Stomach (tissue), 9 donors: Measurements from ENCODE around the gene TNRC18. TPM values are rescaled to one million over a fixed set of nuclear protein-coding genes. Genes with fewer than 3 reads are reported as not detected.

ENCODE experiments used
- DNase-seq, 2 donors: peaks; one replicate each; pipeline versions ENCODE4 v3.0.0 to v3.0.0-alpha.2; 2013 to 2019
- H3K27ac ChIP-seq, 5 donors: fragments of 200-600 bp in 4 of 5; sonication (generic) in 4 of 5; one replicate each; pipeline ENCODE4 v1.5.1; 2013 to 2019; ENCODE audit warnings: mild to moderate bottlenecking in 1 of 5, moderate library complexity in 1 of 5
- H3K27me3 ChIP-seq, 3 donors: fragments of 200-600 bp; sonication (generic); one replicate each; pipeline ENCODE4 v1.5.1; 2017 to 2019; ENCODE audit warnings: mixed run types in 1 of 3
- H3K36me3 ChIP-seq, 4 donors: fragments of 200-600 bp; sonication (generic); 1 replicate in 3 of 4; 2 replicates in 1 of 4; pipeline ENCODE4 v1.5.1; 2016 to 2019
- H3K4me1 ChIP-seq, 4 donors: fragments of 200-600 bp; sonication (generic); one replicate each; pipeline ENCODE4 v1.5.1; 2016 to 2019
- H3K4me3 ChIP-seq, 4 donors: fragments of 200-600 bp; sonication (generic) in 3 of 4; one replicate each; pipeline ENCODE4 v1.5.1; 2016 to 2019; ENCODE audit warnings: mild to moderate bottlenecking in 1 of 4
- H3K9me3 ChIP-seq, 4 donors: fragments of 200-600 bp; sonication (generic); one replicate each; pipeline ENCODE4 v1.5.1; 2016 to 2019
- CTCF ChIP-seq, 7 experiments: fragments of 450-650 bp in 4 of 7; fragments of 200-600 bp in 3 of 7; sonication (generic) in 3 of 7; IDR thresholded peaks; one replicate each; pipeline ENCODE4 v1.5.1; 2016 to 2019; ENCODE audit warnings: antibody characterized with exemption in 7 of 7, control low read depth in 2 of 7, mild to moderate bottlenecking in 1 of 7
- EP300 ChIP-seq: sonication (generic); formaldehyde crosslinking; IDR thresholded peaks from one replicate; pipeline ENCODE4 v1.6.1; 2017; ENCODE audit warnings: antibody characterized with exemption
- POLR2A ChIP-seq, 4 donors: fragments of 450-650 bp; IDR thresholded peaks; one replicate each; pipeline ENCODE4 v1.6.1; 2016; ENCODE audit warnings: antibody characterized with exemption in 4 of 4, control low read depth in 2 of 4, mild to moderate bottlenecking in 1 of 4, moderate library complexity in 1 of 4
- POLR2AphosphoS5 ChIP-seq, 3 donors: sonication (generic); formaldehyde crosslinking; IDR thresholded peaks; one replicate each; pipeline ENCODE4 v1.6.1; 2016; ENCODE audit warnings: antibody characterized with exemption in 3 of 3
- WGBS, 5 donors: extraction: QIAGEN DNeasy Blood & Tissue Kit in 3 of 5; methylation state at CpG; one replicate each; pipeline versions ENCODE4 v1.1.5 to v1.1.7; 2013 to 2018; 5-methylcytosine and 5-hydroxymethylcytosine counted together
- intact Hi-C: fragments of 100-400 bp; cut with DNase I; formaldehyde crosslinking; loops from one replicate; pipeline ENCODE4 v1.15.1; 2023; ENCODE audit warnings: low total_unique reads
- polyA plus RNA-seq, 3 donors: library from polyadenylated mRNA; stranded (reverse); fragments of 200-250 nt; gene quantifications; one replicate each; pipeline ENCODE4 v1.2.3, GENCODE V29; 2013
- total RNA-seq, 5 donors: library from RNA; depleted of rRNA; stranded (reverse); fragments of >200 nt; gene quantifications; one replicate each; pipeline versions ENCODE4 v1.1.0 to v1.2.3, GENCODE V29; 2014 to 2016
- donor health status: healthy with polysubstance abuse.
- donor health status: Bipolar disorder and iron deficiency.
- donor health status: healthy.

TNRC18 gene
- total and polyA plus RNA-seq, 8 donors, result 8.5 to 463 (median 81.8) TPM

DNA sequence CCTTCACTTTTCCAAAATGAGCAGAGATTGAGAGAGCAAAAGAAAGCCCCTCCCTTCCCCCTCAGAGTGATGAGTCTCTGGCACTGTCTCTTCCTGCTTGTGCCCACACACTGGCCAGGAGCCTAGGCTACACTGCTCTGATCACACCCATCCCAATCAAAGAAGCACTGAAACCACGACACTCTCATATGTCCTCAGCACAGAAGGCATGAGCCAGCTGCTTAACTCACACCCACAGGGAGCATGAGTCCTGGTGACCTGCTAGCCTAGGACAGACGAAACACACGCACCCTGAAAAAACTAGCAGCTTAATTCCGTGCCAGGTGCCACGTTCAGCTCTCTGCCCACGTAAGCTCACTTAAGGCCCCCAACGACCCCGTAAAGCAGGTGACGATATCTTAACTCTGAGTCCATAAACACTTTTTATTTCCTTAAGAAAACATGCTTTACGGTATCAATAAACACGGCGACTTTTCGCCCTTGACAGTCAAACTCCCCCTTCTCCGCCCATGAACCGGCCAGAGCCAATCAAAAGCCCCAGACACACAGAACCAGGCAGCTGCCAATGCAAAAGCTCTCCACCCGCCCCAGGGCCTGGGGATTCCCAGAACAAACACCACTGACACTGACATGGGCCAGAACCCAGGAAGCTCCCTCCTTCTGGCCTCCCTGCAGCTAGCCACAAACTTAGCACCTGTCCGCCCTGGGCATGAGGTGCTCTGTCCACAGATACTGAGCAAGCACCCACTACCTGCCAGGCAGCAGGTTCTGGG is 69.0 kb downstream of the TNRC18 start:
- Histone ChIP-seq H3K36me3 (peaks cover 54 to 98% (median 91%) of the 10 kb centered on the region in 4 donors), H3K27me3 (no peaks in the 10 kb centered on the region), H3K4me1 (peaks cover 16 to 76% (median 47%) of the 10 kb centered on the region in 4 donors), H3K9me3 (no peaks in the 10 kb centered on the region), H3K4me3 (peak overlapping the region in 2 of 4 donors; percentile 11 to 19), H3K27ac (peak overlapping the region; percentile 22 to 71 (median 55))
- WGBS, 5 donors, result 24 to 42% (median 26%) methylated on average over 17 of the region's 17 CpGs
- TF ChIP-seq CTCF (IDR thresholded peaks at IDR 0.05) (no peak), POLR2AphosphoS5 (IDR thresholded peaks at IDR 0.05) (peak; percentile 5 to 67 (median 26))
- DNase-seq, result peak; percentile 65 to 85
- intact Hi-C loops, result no loop called here

GRCh38 chr7:5352440-5353010 is 71.1 kb downstream of the TNRC18 start:
- DNase-seq, result no peak
- Histone ChIP-seq H3K4me3 (no peak overlapping the region), H3K27me3 (no peaks in the 10 kb centered on the region), H3K36me3 (peaks cover 50 to 98% (median 91%) of the 10 kb centered on the region in 4 donors), H3K9me3 (no peaks in the 10 kb centered on the region), H3K4me1 (peaks cover 16 to 75% (median 39%) of the 10 kb centered on the region in 4 donors), H3K27ac (no peak overlapping the region)
- WGBS, 5 donors, result 94 to 97% (median 95%) methylated on average over 10 to 19 of the region's 19 CpGs
- no peak for TF ChIP-seq POLR2AphosphoS5 (IDR thresholded peaks at IDR 0.05)
- TF ChIP-seq POLR2A (IDR thresholded peaks at IDR 0.05), result no peak
- no peak for TF ChIP-seq CTCF (IDR thresholded peaks at IDR 0.05)
- no peak for TF ChIP-seq EP300
- intact Hi-C loops, result no loop called here

DNA sequence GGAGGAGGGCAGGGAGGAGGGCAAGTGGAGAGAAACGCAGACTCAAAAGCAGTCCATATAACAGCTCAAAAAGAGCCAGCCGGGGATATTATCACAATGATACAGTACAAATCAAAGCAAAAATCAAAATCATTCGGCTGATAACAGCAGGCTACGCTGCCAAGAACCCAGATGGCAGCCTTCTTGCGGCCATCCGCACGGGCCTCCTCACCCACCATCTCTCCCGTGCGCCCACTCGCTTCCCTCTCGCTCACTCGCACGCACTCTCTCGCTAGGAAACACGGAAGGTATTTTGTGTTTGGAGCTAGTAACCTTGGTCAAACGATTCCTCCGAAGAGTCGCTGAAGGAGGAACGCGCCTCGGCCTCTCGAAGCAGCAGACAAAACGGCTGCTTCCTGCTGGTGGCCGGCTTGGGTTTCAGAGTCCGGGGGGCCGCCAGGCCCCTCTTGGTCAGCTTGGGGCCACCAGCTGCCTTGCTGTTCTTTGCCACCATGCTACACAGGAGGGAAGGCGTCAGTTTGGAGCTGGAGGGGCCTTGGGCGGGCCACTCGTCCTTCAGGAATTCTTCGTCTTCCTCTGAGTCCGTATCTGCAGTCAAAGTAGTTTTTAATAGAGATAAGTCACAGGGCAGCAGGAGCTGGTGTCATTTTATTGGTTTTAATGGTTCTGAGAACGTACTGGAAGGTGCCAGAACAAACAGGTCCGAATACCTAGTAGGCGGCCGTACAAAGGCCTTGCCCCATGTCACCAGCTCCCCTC is 71.9 kb downstream of the TNRC18 start:
- no peak for DNase-seq
- Histone ChIP-seq H3K4me1 (peaks cover 16 to 73% (median 38%) of the 10 kb centered on the region in 4 donors), H3K4me3 (no peak overlapping the region), H3K36me3 (peaks cover 42 to 96% (median 87%) of the 10 kb centered on the region in 4 donors), H3K27ac (no peak overlapping the region), H3K27me3 (no peaks in the 10 kb centered on the region), H3K9me3 (no peaks in the 10 kb centered on the region)
- 87 to 94% (median 88%) methylated on average over 35 of the region's 35 CpGs for WGBS, 5 donors
- intact Hi-C loops, result no loop called here
- TF ChIP-seq POLR2AphosphoS5 (IDR thresholded peaks at IDR 0.05), result no peak
- no peak for TF ChIP-seq POLR2A (IDR thresholded peaks at IDR 0.05)

DNA sequence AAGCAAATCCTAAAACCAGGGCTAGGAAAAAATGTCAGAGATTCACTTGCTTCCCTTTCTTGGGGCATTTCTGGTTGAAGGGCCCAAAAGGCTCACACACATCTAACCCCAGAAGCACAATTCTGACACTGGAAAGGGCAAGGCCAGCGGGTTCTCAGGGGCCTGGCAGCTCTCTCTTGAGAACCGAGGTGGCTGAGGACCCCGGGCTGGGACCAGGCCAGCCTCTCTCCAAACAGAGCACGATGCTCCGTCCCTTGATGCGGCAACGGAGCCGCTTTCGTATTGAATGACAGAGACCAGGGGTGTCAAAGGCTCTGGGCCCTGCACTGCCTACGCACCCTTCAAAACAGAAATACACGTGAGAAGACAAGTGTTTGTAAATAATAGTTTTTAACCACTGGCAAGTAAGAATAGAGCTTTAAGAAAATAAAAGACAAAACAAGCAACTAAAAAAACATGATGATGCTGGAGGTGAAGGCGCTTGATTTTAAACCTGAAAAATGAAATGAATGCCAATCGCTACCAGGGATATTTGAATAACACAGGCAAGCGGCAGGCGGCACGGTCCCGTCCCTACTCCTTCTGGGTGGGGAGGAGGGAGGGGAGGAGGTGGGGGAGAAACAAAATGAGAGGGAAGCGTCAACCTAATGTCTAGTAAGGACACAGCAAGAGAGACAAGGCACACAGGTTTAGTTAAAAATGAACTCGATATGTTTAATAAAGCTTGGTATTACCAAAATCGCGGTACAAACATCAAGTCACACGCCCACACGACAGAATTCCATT is 72.8 kb downstream of the TNRC18 start:
- Histone ChIP-seq H3K9me3 (no peaks in the 10 kb centered on the region), H3K27ac (peak overlapping the region in 2 of 5 donors; percentile 53 to 60), H3K4me3 (no peak overlapping the region), H3K4me1 (peaks cover 15 to 67% (median 37%) of the 10 kb centered on the region in 4 donors), H3K27me3 (no peaks in the 10 kb centered on the region), H3K36me3 (peaks cover 39 to 96% (median 87%) of the 10 kb centered on the region in 4 donors)
- DNase-seq, result no peak
- intact Hi-C loops, result no loop called here
- no peak for TF ChIP-seq POLR2AphosphoS5 (IDR thresholded peaks at IDR 0.05)
- no peak for TF ChIP-seq POLR2A (IDR thresholded peaks at IDR 0.05)
- WGBS, 5 donors, result 86 to 92% (median 88%) methylated on average over 23 of the region's 23 CpGs

DNA sequence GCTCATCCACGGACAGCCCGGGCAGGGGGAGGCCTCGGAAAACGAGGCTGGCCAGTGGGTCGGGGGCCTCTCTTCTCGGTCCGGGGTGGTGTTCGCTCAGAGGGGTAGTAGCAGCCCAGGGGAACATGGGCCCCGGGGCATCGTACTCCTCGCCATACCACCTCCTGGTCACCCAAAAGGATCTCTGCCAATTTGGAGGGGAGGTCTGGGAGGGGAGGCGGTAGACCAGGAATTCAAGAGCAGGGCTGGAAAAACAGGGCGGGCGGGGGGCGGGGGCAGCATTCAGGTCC is 73.5 kb downstream of the TNRC18 start:
- intact Hi-C loops, result no loop called here
- peaks cover 8 to 61% (median 32%) of the 10 kb centered on the region in 4 donors for H3K4me1 ChIP-seq
- TF ChIP-seq POLR2AphosphoS5 (IDR thresholded peaks at IDR 0.05), result no peak
- no peak for TF ChIP-seq EP300
- TF ChIP-seq POLR2A (IDR thresholded peaks at IDR 0.05), result no peak
- TF ChIP-seq CTCF (IDR thresholded peaks at IDR 0.05), result no peak
- H3K9me3 ChIP-seq, result no peaks in the 10 kb centered on the region
- WGBS, 5 donors, result 76 to 93% (median 88%) methylated on average over 12 to 15 of the region's 15 CpGs
- no peak overlapping the region for H3K4me3 ChIP-seq
- no peak for DNase-seq
- no peaks in the 10 kb centered on the region for H3K27me3 ChIP-seq
- H3K27ac ChIP-seq, result peak overlapping the region in 3 of 5 donors; percentile 8 to 60 (median 53)
- H3K36me3 ChIP-seq, result peaks cover 39 to 96% (median 87%) of the 10 kb centered on the region in 4 donors
